H1 (cell line): ENCODE results near the gene TEKT1. TPM values are rescaled to one million over a fixed set of nuclear protein-coding genes. Genes with fewer than 3 reads are reported as not detected.

ENCODE experiments used
- CTCF ChIA-PET: fragments of 300-600 bp; sonication (Branson Sonifier 250); formaldehyde crosslinking; loops from one replicate; lab custom pipeline; 2021; ENCODE audit not compliant: partially characterized antibody; lab: Charles Lee
- POLR2A ChIA-PET: fragments of 300-600 bp; sonication (Branson Sonifier 250); formaldehyde crosslinking; loops from one replicate; lab custom pipeline; 2021; ENCODE audit warnings: inconsistent platforms; ENCODE audit not compliant: partially characterized antibody; lab: Charles Lee
- DNase-seq, 2 experiments: peaks; one replicate each; pipeline versions ENCODE4 v3.0.0 to v3.0.0-alpha.2; 2010 to 2022; ENCODE audit warnings: low spot score in 2 of 2, low read depth in 1 of 2, mixed read lengths in 1 of 2
- FAIRE-seq: peaks from 2 replicates; lab custom pipeline; 2011; peaks lifted over from hg19 to GRCh38; lab: Jason Lieb, UNC
- H2AFZ ChIP-seq: 2 replicates; pipeline ENCODE4 v1.8.1; 2012; ENCODE audit warnings: low read length, inconsistent platforms
- H2AK5ac ChIP-seq: 2 replicates; pipeline ENCODE4 v1.6.1; 2013; ENCODE audit warnings: low read depth, low read length
- H2BK120ac ChIP-seq: replicated peaks from 2 replicates; pipeline ENCODE3; 2013; ENCODE audit warnings: low read depth, low read length, inconsistent platforms
- H2BK12ac ChIP-seq: 2 replicates; pipeline ENCODE4 v1.6.1; 2013; ENCODE audit warnings: low read depth, low read length
- H2BK15ac ChIP-seq: 2 replicates; pipeline ENCODE4 v1.6.1; 2013; ENCODE audit warnings: low read length
- H2BK20ac ChIP-seq: 2 replicates; pipeline ENCODE4 v1.6.1; 2013; ENCODE audit warnings: low read length
- H2BK5ac ChIP-seq: 2 replicates; pipeline ENCODE4 v1.6.1; 2013; ENCODE audit warnings: low read depth, low read length
- H3K14ac ChIP-seq: 2 replicates; pipeline ENCODE4 v1.6.1; 2013; ENCODE audit warnings: inconsistent platforms; ENCODE audit not compliant: insufficient read length
- H3K18ac ChIP-seq: 2 replicates; pipeline ENCODE4 v1.6.1; 2013; ENCODE audit warnings: low read length; ENCODE audit errors: extremely low read depth
- H3K23ac ChIP-seq: 2 replicates; pipeline ENCODE4 v1.6.1; 2013; ENCODE audit warnings: inconsistent platforms; ENCODE audit not compliant: insufficient read length
- H3K23me2 ChIP-seq: 2 replicates; pipeline ENCODE4 v1.6.1; 2013; ENCODE audit warnings: low read depth, low read length
- H3K27ac ChIP-seq: 2 replicates; pipeline ENCODE4 v1.6.1; 2011; ENCODE audit warnings: low read depth, low read length, inconsistent platforms
- H3K27me3 ChIP-seq, 4 experiments: replicated peaks in 1 of 4; 1 replicate in 1 of 4; 2 replicates in 3 of 4; pipeline versions ENCODE4 v1.6.1 to v1.8.1; 2011 to 2013; ENCODE audit warnings: low read length in 3 of 4, mild to moderate bottlenecking in 3 of 4, inconsistent platforms in 2 of 4, mixed read lengths in 2 of 4, moderate library complexity in 1 of 4; ENCODE audit not compliant: control insufficient read depth in 3 of 4, insufficient read depth in 3 of 4; ENCODE audit errors: extremely low read depth in 1 of 4
- H3K36me3 ChIP-seq, 4 experiments: 2 replicates each; pipeline versions ENCODE4 v1.6.1 to v1.8.1; 2011 to 2013; ENCODE audit warnings: mild to moderate bottlenecking in 4 of 4, low read length in 3 of 4, moderate library complexity in 2 of 4, control low read depth in 1 of 4, inconsistent platforms in 1 of 4; ENCODE audit not compliant: insufficient read depth in 4 of 4, control insufficient read depth in 2 of 4
- H3K4ac ChIP-seq: replicated peaks from 2 replicates; pipeline ENCODE3; 2013; ENCODE audit warnings: low read length, low read depth, mixed read lengths, inconsistent platforms; ENCODE audit not compliant: insufficient read length
- H3K4me1 ChIP-seq, 4 experiments: replicated peaks in 1 of 4; 1 replicate in 1 of 4; 2 replicates in 3 of 4; pipeline versions ENCODE4 v1.6.1 to v1.8.1; 2011 to 2013; ENCODE audit warnings: low read length in 3 of 4, inconsistent platforms in 2 of 4, mixed read lengths in 1 of 4; ENCODE audit not compliant: insufficient read depth in 4 of 4, control insufficient read depth in 3 of 4
- H3K4me2 ChIP-seq, 2 experiments: 2 replicates each; pipeline versions ENCODE4 v1.6.1 to v1.8.1; 2011 to 2013; ENCODE audit warnings: low read depth in 2 of 2, low read length in 2 of 2, control low read depth in 1 of 2, inconsistent platforms in 1 of 2, mild to moderate bottlenecking in 1 of 2; ENCODE audit not compliant: insufficient read depth in 1 of 2
- H3K4me3 ChIP-seq, 4 experiments: fragments of 200-600, 300-600 bp in 1 of 4; sonication (generic), shearing (Covaris generic), sonication (Bioruptor Twin) in 1 of 4; 2 replicates each; pipeline versions ENCODE4 v1.5.1 to v1.8.1; 2011 to 2016; ENCODE audit warnings: low read length in 4 of 4, low read depth in 3 of 4, control low read depth in 2 of 4, inconsistent platforms in 2 of 4, mild to moderate bottlenecking in 2 of 4, mixed read lengths in 1 of 4, moderate library complexity in 1 of 4; ENCODE audit not compliant: insufficient read depth in 2 of 4; ENCODE audit errors: extremely low read depth in 1 of 4
- H3K56ac ChIP-seq: replicated peaks from 2 replicates; pipeline ENCODE3; 2013; ENCODE audit warnings: low read depth, mild to moderate bottlenecking, mixed read lengths, low read length, inconsistent platforms; ENCODE audit not compliant: insufficient read length
- H3K79me1 ChIP-seq: 2 replicates; pipeline ENCODE4 v1.6.1; 2013; ENCODE audit warnings: low read depth, low read length, control low read depth
- H3K79me2 ChIP-seq, 2 experiments: 2 replicates each; pipeline versions ENCODE4 v1.6.1 to v1.8.1; 2012 to 2013; ENCODE audit warnings: low read length in 2 of 2, mild to moderate bottlenecking in 2 of 2, inconsistent platforms in 1 of 2; ENCODE audit not compliant: insufficient read depth in 2 of 2, control insufficient read depth in 1 of 2
- H3K9ac ChIP-seq, 4 experiments: replicated peaks in 1 of 4; 1 replicate in 1 of 4; 2 replicates in 3 of 4; pipeline versions ENCODE4 v1.6.1 to v1.8.1; 2011 to 2013; ENCODE audit warnings: low read depth in 3 of 4, low read length in 3 of 4, control low read depth in 2 of 4, mild to moderate bottlenecking in 2 of 4, moderate library complexity in 2 of 4, inconsistent platforms in 1 of 4; ENCODE audit errors: extremely low read depth in 1 of 4
- H3K9me3 ChIP-seq, 2 experiments: 2 replicates each; pipeline versions ENCODE4 v1.6.1 to v1.8.1; 2012 to 2013; ENCODE audit warnings: mild to moderate bottlenecking in 2 of 2, moderate library complexity in 2 of 2, control low read depth in 1 of 2, inconsistent platforms in 1 of 2, low read depth in 1 of 2, low read length in 1 of 2, mixed read lengths in 1 of 2; ENCODE audit not compliant: insufficient read depth in 2 of 2
- H4K20me1 ChIP-seq, 2 experiments: replicated peaks in 1 of 2; 2 replicates each; pipeline versions ENCODE3 to v1.8.1; 2011 to 2013; ENCODE audit warnings: inconsistent platforms in 2 of 2, low read length in 2 of 2, mild to moderate bottlenecking in 1 of 2; ENCODE audit not compliant: insufficient read depth in 2 of 2, control insufficient read depth in 1 of 2
- H4K5ac ChIP-seq: 2 replicates; pipeline ENCODE4 v1.6.1; 2013; ENCODE audit warnings: low read length, low read depth, mixed read lengths, inconsistent platforms; ENCODE audit not compliant: insufficient read length
- H4K8ac ChIP-seq: 2 replicates; pipeline ENCODE4 v1.8.0; 2013; ENCODE audit warnings: mild to moderate bottlenecking, moderate library complexity, low read length, inconsistent platforms; ENCODE audit not compliant: insufficient read depth; ENCODE audit errors: extremely low read depth
- H4K91ac ChIP-seq: replicated peaks from 2 replicates; pipeline ENCODE3; 2013; ENCODE audit warnings: low read length, mixed read lengths, inconsistent platforms; ENCODE audit not compliant: insufficient read length
- CBX8 ChIP-seq: fragments of 300-800, 300-1000 bp; sonication (generic); IDR thresholded peaks from 2 replicates; pipeline ENCODE4 v1.7.1; 2016; ENCODE audit warnings: low read depth, low read length, borderline replicate concordance
- JUN ChIP-seq: IDR thresholded peaks from 2 replicates; pipeline ENCODE4 v1.6.1; 2011; ENCODE audit warnings: low read depth, mild to moderate bottlenecking, improper control_type of control experiment, low read length
- KDM5A ChIP-seq: fragments of 200-600 bp; IDR thresholded peaks from 2 replicates; pipeline ENCODE4 v1.7.1; 2012; ENCODE audit warnings: mild to moderate bottlenecking, low read length, inconsistent platforms, mixed read lengths
- MAFK ChIP-seq: IDR thresholded peaks from 2 replicates; pipeline ENCODE4 v1.6.1; 2012; ENCODE audit warnings: low read depth, mild to moderate bottlenecking, improper control_type of control experiment, low read length
- PHF8 ChIP-seq: fragments of 200-600 bp; sonication (generic); conservative IDR thresholded peaks from 2 replicates; pipeline ENCODE4 v1.7.1; 2012; ENCODE audit warnings: low read depth, mild to moderate bottlenecking, inconsistent platforms, low read length, moderate library complexity
- POLR2A ChIP-seq, 2 experiments: IDR thresholded peaks; 1 replicate in 1 of 2; 2 replicates in 1 of 2; pipeline ENCODE4 v1.6.1; 2011; ENCODE audit warnings: low read depth in 2 of 2, low read length in 2 of 2, mild to moderate bottlenecking in 2 of 2; ENCODE audit errors: control extremely low read depth in 1 of 2
- SIRT6 ChIP-seq: IDR thresholded peaks from one replicate; pipeline ENCODE4 v1.7.1; 2012; ENCODE audit warnings: low read length, inconsistent platforms
- YY1 ChIP-seq: IDR thresholded peaks from 2 replicates; pipeline ENCODE4 v1.6.1; 2011; ENCODE audit warnings: low read depth, mild to moderate bottlenecking, low read length
- WGBS, 2 experiments: shearing (Covaris generic) in 1 of 2; methylation state at CpG; one replicate each; pipeline versions ENCODE4 v1.1.6 to v1.1.7; 2013 to 2015; ENCODE audit warnings: low lambda C conversion rate in 2 of 2, mixed read lengths in 2 of 2, inconsistent platforms in 1 of 2, low coverage in 1 of 2, missing lambda C conversion rate in 1 of 2; ENCODE audit not compliant: insufficient replicate concordance in 2 of 2, insufficient coverage in 1 of 2, insufficient read length in 1 of 2; ENCODE audit errors: extremely low coverage in 1 of 2, missing lambda C conversion rate in 1 of 2; 5-methylcytosine and 5-hydroxymethylcytosine counted together
- polyA plus RNA-seq, 7 experiments: library from polyadenylated mRNA; depleted of rRNA in 3 of 7; stranded (reverse) in 5 of 7; unstranded in 2 of 7; fragments of >200 nt in 5 of 7; fragments of 200-250 nt in 2 of 7; gene quantifications; 1 replicate in 5 of 7; 2 replicates in 1 of 7; 4 replicates in 1 of 7; pipeline versions ENCODE4 v1.2.1 to v1.2.3, GENCODE V29; 2011 to 2013; ENCODE audit warnings: missing spikeins in 2 of 7, mixed read lengths in 2 of 7
- total RNA-seq: library from RNA; stranded (reverse); fragmentation: NEBNext Ultra II Directional; extraction: Animal tissue kit (Norgen Biotek cat#: 25700); gene quantifications from 2 replicates; pipeline ENCODE4 v1.2.1, GENCODE V29; 2021

TEKT1 gene
- total and polyA plus RNA-seq, 2 of the 8 experiments (the other 6 are each of a cell fraction or from before 2014, with no cell fraction given): not detected

GRCh38 chr17:6755281-6755680 lies 76.2 kb downstream of the TEKT1 start:
- Histone ChIP-seq H2BK120ac (no peak overlapping the region), H2BK12ac (no peak overlapping the region), H3K27me3 (no peaks in the 10 kb centered on the region; a peak in 1 of 7 replicates), H3K14ac (no peak overlapping the region), H3K4me2 (no peak overlapping the region), H2AFZ (no peak overlapping the region), H3K18ac (no peak overlapping the region), H3K79me1 (no peaks in the 10 kb centered on the region), H3K79me2 (no peaks in the 10 kb centered on the region), H2BK15ac (0 out of 2 replicates have a peak overlapping the region, but pooled peaks have one; percentile 29), H4K8ac (no peak overlapping the region; the same call in 1 of the 2 replicates), H3K56ac (no peak overlapping the region), H3K36me3 (no peaks in the 10 kb centered on the region), H3K4me3 (no peak overlapping the region), H4K20me1 (no peaks in the 10 kb centered on the region), H3K4ac (no peak overlapping the region), H2BK20ac (no peak overlapping the region), H3K23ac (no peak overlapping the region), H2AK5ac (no peak overlapping the region), H4K91ac (no peak overlapping the region), H3K9me3 (no peaks in the 10 kb centered on the region), H2BK5ac (no peak overlapping the region), H3K27ac (no peak overlapping the region), H3K9ac (no peak overlapping the region), H3K23me2 (peaks cover under 1% of the 10 kb centered on the region; the same call in 1 of the 2 replicates), H4K5ac (no peak overlapping the region), H3K4me1 (peaks cover 0 to 12% (median 3%) of the 10 kb centered on the region in 4 experiments; a peak in 4 of 7 replicates)
- POLR2A ChIA-PET: interaction anchor here (1.1 kb wide), 1 partner anchor 8 kb away, joined by 3 read pairs; no protein-coding TSS in a partner anchor
- WGBS, 2 experiments: 90% methylated on average over 5 of the region's 5 CpGs; no CpG with 5 or more reads in 1 of the 2 experiments
- FAIRE-seq (no peak), DNase-seq (no peak)
- CTCF ChIA-PET: interaction anchor here (1.7 kb wide), 1 partner anchor 98 kb away, joined by 4 read pairs; no protein-coding TSS in a partner anchor
- TF ChIP-seq MAFK (no peak), SIRT6 (no peak), KDM5A (no peak), POLR2A (IDR thresholded peaks at IDR 0.05; ENCODE audit: control extremely low read depth in 1 of 2, low read depth in 2 of 2, low read length in 2 of 2) (no peak), CBX8 (no peak), PHF8 (no peak), YY1 (no peak), JUN (no peak)
